ENCODE results near the gene FKBP7.
"Not testable (repeated sequence)": the region's sequence is repeated elsewhere in the genome, so short reads cannot be mapped to it uniquely, and the experiment has no call there.

The FKBP7 gene, protein sequence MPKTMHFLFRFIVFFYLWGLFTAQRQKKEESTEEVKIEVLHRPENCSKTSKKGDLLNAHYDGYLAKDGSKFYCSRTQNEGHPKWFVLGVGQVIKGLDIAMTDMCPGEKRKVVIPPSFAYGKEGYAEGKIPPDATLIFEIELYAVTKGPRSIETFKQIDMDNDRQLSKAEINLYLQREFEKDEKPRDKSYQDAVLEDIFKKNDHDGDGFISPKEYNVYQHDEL

DNA sequence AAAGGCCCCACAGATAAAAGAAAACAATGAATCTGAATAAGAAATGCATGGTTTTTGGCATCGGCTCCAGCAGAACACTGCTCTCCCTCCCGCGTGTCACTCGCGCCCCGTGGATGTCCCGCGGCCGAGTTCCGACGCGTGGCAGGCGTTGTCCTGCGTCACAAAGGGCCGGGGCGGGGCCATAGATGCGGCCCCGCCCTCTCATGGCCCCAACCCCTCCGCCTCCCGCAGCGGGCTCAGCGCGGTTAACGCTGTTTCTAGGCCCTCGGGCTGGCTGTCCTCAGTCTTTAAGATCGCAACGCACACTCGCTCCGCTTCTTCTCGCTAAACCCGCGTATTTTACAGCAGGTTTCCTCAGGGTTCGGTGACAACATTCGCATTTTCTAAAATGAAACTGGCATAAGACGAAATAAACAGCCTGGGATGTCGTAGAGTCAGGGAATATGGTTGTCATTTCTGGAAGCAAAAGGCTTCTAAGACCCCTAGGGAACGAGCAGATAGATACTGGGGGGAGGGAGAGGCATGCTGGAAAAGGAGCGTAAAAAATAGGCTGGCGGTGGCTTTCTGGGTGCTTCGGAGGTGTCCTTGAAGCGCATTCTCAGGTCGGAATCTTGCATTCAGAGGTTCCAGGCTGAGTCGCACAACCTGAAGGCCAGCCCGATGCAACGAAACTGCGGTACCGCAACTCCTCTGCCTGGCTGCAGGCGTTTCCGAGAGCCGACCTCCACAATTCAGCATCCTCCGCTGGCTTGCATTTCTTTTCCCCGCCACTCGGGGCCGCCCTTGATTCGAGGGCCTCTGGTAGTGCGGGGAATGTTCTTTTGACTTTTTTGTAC lies at the start of gene FKBP7:
FKBP7 (minus strand) TSS at position 162 of the 836 bp plus-strand sequence; CDS start at position 61, 101 bp downstream.
- in situ Hi-C loops (cut with HindIII; ENCODE audit: low pct_ligation_motif_present, low pct_unique_long_range_greater_than_20kb, low sequenced_read_pairs), result no loop called here

DNA sequence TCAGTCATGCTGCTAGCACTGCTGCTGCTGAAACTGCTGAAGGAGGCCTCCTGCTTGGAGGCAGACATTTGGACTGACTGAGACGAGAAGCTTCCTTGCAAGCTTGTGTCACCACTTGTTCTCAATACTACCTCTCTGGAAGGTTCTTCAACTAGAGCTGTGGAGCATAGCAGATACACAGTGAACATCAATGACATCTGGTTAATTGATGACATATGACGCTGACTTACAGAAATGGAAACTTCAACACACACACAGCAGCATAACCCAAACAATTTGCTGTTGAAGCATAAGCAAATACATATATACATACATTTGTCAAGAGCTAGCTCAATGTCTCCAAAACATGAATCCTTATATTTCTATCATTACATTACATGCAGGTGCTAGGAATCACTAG lies 49.2 kb upstream of the FKBP7 start:
- DNase-seq, result no peak
- in situ Hi-C loops (cut with HindIII; ENCODE audit: low pct_ligation_motif_present, low pct_unique_long_range_greater_than_20kb, low sequenced_read_pairs), result no loop called here

More for the DNA sequence above, at the start of gene FKBP7:
- DNase-seq, result peak; percentile 90

DNA sequence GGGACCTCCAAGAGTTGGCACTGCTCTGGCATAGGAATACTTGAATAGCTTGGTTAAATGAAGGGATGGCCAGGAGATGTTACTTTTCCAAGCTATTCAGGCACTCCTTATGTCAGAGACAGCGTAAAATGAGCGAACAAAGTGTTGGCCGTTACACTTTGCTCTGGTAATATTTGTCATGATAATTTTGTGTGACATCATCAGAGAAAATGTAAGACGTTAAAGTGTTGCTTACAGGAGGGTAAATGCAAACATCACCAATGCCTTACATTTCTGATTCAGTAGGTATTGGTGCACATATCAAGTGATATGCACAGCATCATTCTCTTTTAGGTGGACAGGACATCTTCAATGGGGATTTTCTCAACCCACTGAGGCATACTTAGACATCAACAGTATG lies 47.9 kb upstream of the FKBP7 start:
- in situ Hi-C loops (cut with HindIII; ENCODE audit: low pct_ligation_motif_present, low pct_unique_long_range_greater_than_20kb, low sequenced_read_pairs), result no loop called here
- DNase-seq, result no peak

DNA sequence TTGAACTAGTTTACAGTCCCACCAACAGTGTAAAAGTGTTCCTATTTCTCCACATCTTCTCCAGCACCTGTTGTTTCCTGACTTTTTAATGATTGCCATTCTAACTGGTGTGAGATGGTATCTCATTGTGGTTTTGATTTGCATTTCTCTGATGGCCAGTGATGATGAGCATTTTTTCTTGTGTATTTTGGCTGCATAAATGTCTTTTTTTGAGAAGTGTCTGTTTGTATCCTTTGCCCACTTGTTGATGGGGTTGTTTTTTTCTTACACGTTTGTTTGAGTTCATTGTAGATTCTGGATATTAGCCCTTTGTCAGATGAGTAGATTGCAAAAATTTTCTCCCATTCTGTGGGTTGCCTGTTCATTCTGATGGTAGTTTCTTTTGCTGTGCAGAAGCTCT lies 47.1 kb upstream of the FKBP7 start:
- DNase-seq; in situ Hi-C loops (cut with HindIII; ENCODE audit: low pct_ligation_motif_present, low pct_unique_long_range_greater_than_20kb, low sequenced_read_pairs): not testable (repeated sequence)

DNA sequence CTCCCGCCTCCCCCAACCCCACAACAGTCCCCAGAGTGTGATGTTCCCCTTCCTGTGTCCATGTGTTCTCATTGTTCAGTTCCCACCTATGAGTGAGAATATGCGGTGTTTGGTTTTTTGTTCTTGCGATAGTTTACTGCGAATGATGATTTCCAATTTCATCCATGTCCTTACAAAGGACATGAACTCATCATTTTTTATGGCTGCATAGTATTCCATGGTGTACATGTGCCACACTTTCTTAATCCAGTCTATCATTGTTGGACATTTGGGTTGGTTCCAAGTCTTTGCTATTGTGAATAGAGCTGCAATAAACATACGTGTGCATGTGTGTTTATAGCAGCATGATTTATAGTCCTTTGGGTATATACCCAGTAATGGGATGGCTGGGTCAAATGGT lies 46.6 kb upstream of the FKBP7 start:
- in situ Hi-C loops (cut with HindIII; ENCODE audit: low pct_ligation_motif_present, low pct_unique_long_range_greater_than_20kb, low sequenced_read_pairs); DNase-seq: not testable (repeated sequence)

DNA sequence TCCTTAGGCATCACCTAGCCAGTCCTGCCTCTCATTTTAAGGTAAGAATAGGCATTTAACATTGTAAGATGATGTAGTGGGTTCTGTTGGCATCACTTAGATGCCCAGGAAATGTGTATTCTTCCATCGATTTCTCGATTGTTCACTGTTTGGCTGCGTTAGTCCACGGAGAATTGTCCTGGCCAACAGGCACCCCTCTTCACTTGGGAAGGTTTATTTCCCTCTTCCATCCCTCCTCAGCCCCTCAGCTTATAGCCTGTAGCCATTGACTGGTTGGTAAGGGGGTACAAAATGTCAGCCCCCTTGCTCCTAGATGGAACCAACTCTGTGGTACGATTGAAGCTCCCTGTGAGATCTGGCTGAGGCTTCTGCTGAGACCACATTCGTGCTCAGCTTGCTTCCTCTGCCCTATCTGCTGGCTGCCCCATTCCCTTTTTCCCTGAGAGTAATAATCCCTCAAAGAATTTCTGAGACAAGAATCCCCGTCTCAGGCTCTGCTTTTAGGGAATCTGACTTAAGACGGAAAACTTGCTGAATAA lies 45.3 kb upstream of the FKBP7 start:
- in situ Hi-C loops (cut with HindIII; ENCODE audit: low pct_ligation_motif_present, low pct_unique_long_range_greater_than_20kb, low sequenced_read_pairs), result no loop called here
- peak; percentile 8 for DNase-seq

DNA sequence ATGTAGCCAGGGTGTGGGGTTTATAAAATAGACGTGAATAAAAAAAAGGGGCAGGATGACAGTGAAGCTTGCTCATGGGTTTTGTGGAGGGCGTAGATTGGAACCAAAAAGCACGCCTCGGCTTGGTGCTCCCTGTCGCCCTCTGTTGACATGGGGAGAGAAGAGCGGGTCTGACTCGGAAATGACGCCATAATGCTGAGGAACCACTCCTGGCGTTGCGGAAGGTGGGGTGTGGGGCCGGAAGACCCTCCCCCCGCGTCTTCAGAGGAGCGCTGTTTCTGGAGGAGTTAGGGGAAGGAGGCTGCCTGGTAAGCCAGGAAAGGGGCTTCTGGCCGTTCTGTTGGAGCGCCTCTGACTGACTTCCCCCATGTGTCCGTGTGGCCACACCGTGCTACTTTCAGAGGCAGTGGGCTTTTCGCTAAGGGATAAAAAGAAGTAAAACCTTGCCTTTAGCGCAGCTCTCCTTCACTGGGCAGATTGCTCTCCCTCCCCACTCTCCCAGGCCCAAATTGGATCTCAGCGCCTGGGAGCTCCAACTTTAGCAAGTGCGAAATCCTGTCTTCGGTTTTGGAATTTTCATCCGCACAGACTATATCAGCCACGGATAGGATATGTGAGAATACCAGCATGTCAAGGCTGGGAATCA lies 44.7 kb upstream of the FKBP7 start:
- in situ Hi-C loops (cut with HindIII; ENCODE audit: low pct_ligation_motif_present, low pct_unique_long_range_greater_than_20kb, low sequenced_read_pairs), result no loop called here
- DNase-seq, result peak; percentile 92

DNA sequence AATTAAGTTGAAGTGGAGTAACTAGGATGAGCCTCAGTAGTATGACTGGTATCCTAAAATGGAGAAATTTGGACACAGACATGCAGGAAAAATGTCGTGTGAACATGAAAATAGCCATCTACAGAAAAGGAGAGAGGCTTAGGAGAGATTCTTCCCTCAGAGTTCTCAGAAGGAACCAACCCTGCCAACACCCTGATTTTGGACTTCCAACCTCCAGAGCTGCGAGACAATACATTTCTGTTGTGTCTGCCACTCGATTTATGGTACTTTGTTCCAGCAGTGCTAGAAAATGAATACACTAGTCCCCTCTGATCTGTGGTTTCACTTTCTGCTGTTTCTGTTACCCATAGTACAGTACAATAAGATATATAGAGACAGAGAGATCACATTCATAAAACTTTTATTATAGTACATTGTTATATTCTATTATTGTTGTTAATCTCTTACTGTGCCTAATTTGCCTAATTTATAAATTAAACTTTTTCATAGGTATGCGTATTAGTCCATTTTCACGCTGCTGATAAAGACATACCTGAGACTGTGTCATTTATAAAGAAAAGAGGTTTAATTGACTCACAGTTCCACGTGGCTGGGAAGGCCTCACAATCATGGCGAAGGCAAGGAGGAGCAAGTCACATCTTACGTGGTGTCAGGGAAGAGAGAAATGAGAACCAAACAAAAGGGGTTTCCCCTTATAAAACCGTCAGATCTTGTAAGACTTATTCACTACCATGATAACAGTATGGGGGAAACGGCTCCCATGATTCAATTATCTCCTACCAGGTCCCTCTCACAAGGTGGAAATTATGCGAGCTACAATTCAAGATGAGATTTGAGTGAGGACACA lies 43.1 kb upstream of the FKBP7 start:
- no peak for DNase-seq
- in situ Hi-C loops (cut with HindIII; ENCODE audit: low pct_ligation_motif_present, low pct_unique_long_range_greater_than_20kb, low sequenced_read_pairs), result no loop called here

DNA sequence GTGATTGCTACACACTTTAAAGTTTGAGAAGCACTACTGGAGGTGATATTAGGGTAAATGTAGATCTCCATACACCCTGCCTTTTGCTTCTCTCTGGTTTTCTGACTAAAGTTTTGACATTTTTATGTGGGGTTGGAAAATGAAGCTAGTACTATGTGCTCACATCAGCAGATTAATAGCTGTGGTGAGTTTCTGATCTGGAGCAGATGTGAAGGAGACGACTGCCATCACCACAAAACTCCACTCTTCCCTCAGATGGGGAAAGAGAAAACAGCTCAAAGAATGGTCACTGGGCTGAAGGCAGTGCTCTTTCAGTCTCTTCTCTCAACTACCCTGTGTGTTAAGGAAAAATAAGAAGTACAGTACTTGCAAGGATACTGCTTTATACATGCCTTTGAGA lies 39.1 kb upstream of the FKBP7 start:
- in situ Hi-C loops (cut with HindIII; ENCODE audit: low pct_ligation_motif_present, low pct_unique_long_range_greater_than_20kb, low sequenced_read_pairs), result no loop called here

DNA sequence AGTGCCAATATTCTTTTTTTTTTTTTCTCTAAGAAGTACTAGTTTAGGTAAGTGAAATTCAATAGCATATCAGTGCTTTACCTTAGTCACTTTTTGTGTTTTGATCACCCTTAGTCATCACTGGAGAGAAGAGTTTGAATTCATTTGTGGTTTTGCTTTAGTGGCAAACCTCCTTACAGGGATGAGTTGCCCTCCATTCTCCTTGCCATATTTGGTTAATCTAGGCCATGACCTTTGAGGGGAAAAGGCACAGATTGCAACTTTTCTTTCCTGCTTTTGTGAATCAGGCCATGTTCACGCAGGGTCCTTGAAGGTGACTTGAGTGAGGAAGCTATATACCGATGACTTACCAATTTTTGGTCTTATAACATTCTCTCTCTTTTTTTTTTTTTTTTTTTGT lies 36.3 kb upstream of the FKBP7 start:
- in situ Hi-C loops (cut with HindIII; ENCODE audit: low pct_ligation_motif_present, low pct_unique_long_range_greater_than_20kb, low sequenced_read_pairs), result no loop called here
- DNase-seq, result peak; percentile 83

More for the DNA sequence above, 39.1 kb upstream of the FKBP7 start:
- no peak for DNase-seq

DNA sequence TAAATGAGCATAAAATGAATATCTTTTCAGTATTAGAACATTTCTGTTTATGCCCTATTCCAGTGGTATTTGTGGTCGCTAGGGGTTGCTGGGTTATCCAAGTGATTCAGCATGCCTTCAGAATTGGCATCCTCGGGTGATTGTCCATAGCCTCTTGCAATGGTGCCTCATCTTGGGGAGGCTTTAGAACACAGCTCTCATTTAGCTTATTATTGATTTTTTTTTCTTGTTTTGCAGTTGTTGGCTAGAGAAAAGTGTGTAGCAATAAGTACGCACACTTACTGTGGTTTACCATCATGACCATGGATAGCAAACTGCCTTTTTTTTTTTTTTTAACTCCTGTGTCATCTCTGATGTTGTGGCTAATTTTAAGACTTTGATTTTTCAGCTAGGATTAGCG lies 35.5 kb upstream of the FKBP7 start:
- DNase-seq, result peak; percentile 23
- in situ Hi-C loops (cut with HindIII; ENCODE audit: low pct_ligation_motif_present, low pct_unique_long_range_greater_than_20kb, low sequenced_read_pairs), result no loop called here

DNA sequence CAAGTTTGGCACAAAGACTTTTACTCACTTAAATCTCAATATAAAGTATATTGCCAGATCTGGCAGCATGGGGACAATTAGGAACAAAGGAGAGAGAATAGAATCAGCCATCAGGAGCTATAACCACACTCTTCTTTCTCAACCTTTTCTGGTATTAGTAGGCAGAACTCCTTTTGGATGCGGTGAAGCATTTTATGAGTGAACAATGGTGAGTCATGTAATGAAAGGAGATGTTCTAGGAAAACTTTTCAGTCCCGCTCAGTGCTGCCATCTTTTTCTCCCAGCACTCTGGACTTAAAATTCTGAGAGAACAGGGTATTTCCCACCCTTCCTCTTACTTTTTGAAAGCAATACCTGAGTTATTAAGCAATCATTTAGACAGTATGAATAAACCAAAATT lies 34.1 kb upstream of the FKBP7 start:
- DNase-seq, result peak; percentile 84
- in situ Hi-C loops (cut with HindIII; ENCODE audit: low pct_ligation_motif_present, low pct_unique_long_range_greater_than_20kb, low sequenced_read_pairs), result no loop called here

DNA sequence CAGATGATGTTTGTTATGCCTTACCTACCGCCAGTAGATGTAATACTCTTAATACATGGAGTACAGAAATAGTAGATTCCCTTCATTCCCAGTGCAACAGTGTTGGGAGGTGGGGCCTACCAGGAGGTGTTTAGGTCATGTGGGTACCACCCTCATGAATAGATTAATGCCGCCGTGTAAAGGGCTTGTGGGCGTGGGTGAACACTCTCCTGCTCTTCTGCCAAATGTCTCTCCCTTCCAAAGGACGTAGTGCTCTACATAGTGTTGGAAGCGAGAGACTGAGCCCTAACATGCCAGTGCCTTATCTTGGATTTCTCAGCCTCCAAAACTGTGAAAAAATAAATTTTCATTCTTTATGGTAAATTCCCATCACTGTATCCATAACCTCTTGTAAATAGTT lies 32.0 kb upstream of the FKBP7 start:
- DNase-seq, result no peak
- in situ Hi-C loops (cut with HindIII; ENCODE audit: low pct_ligation_motif_present, low pct_unique_long_range_greater_than_20kb, low sequenced_read_pairs), result no loop called here

DNA sequence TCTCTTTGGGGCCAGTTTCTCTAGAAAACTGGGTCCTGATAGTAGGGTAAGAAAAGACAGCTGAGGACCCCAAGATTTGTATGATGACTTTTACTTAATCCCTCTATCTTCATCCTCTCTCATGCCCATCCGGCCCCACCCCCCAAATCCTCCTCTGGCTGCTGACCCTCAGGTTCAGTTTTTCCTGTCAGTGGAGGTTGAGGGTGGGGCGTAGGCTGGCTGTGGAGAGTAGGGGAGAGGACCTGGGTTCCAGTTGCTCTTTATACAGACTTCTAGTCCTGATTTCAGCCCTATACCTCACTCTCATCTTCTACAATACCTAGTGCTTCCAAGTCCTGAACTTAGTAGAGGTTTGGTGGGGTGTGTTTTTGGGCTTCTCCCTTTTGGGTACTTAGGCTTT lies 30.2 kb upstream of the FKBP7 start:
- in situ Hi-C loops (cut with HindIII; ENCODE audit: low pct_ligation_motif_present, low pct_unique_long_range_greater_than_20kb, low sequenced_read_pairs), result no loop called here
- no peak for DNase-seq

DNA sequence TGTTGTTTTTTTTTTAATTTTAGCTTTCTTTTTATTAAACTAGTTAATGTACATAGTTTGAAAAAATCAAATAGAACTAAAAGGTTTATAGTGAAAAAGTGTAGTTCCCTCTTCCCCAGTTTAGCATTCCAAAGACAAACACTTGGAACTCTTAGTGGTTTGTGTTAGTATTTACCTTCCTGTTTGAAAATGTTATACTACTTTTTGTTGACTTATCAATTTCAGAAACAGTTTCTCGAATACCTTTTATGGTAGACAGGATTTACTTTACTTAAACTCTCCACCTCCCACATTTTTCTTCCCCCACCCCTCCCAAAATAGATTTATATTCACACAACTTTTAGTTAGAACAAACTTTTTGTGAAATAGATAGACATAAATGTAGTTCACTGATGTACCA lies 28.5 kb upstream of the FKBP7 start:
- in situ Hi-C loops (cut with HindIII; ENCODE audit: low pct_ligation_motif_present, low pct_unique_long_range_greater_than_20kb, low sequenced_read_pairs), result no loop called here
- no peak for DNase-seq

DNA sequence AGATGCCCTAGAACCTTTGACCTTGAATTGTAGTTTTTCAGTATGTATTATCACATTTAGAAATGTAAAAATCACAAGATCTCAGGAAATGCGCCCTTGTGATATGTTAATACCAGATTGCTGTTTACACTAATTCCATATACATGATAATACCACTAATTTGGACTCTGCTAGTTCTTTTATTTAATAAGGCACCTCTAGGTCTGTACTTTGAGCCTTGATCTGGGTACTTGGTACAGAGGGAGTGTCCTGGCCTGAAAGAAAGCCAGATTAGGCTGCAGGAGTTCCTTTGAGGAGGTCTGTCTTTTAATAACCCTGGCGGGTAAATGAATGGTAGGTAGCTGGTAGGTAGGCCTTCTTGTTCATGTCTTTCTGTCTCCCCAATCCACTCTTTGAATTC lies 28.1 kb upstream of the FKBP7 start:
- in situ Hi-C loops (cut with HindIII; ENCODE audit: low pct_ligation_motif_present, low pct_unique_long_range_greater_than_20kb, low sequenced_read_pairs), result no loop called here

DNA sequence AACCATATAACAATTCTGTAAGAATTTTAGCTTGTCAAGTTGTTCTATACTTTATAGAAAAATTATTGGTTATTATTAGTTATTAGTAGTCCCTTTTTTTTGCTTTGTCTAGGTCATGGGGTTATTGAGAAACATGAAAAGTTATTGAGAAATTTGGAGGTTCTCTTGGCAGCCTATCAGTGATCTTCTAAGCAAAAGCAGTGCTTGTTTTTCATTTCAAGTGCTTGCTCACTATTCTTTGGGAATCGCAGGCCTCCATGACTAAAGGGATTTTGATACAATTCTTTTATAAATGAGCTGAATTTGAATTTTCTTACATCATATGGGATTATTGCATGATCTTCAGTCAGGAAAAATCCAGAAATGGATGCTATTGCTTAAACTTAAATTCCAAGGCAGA lies 27.7 kb upstream of the FKBP7 start:
- DNase-seq, result no peak
- in situ Hi-C loops (cut with HindIII; ENCODE audit: low pct_ligation_motif_present, low pct_unique_long_range_greater_than_20kb, low sequenced_read_pairs), result no loop called here

More for the DNA sequence above, 28.1 kb upstream of the FKBP7 start:
- no peak for DNase-seq

DNA sequence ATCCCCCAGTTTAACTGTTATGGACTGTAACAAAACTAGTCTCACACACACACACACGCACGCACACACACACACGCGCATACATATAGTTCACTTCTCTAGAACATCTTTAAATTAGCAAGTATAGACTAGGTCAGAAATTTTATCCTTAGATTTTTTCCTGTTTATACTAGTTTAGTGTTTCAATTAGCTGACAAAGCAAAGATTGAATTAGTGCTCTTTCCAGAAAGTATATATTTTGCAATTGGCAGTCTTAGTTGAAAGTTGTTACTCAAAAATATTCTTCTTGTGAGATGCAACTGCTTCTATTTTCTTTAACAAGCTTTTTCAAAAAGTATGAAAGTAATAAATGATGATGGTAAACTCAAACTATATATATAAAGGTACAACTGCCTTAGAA lies 24.4 kb upstream of the FKBP7 start:
- no peak for DNase-seq
- in situ Hi-C loops (cut with HindIII; ENCODE audit: low pct_ligation_motif_present, low pct_unique_long_range_greater_than_20kb, low sequenced_read_pairs), result no loop called here
